A549 (cell line): ENCODE data around the gene EFHC1. TPM values are rescaled to one million over a fixed set of nuclear protein-coding genes. Genes with fewer than 3 reads are reported as not detected.

Source experiments
- ATAC-seq, 2 experiments: fragments of 200-7000 bp in 1 of 2; fragments of >200 bp in 1 of 2; cut with Nextera tagmentation in 1 of 2; cut with Tn5 transposase in 1 of 2; 3 replicates each; pipeline versions ENCODE4 v1.8.0 to v1.9.1; 2018 to 2020; ENCODE audit warnings: mild to moderate bottlenecking in 1 of 2, moderate library complexity in 1 of 2
- CTCF ChIA-PET: fragments of 300-600 bp; sonication (Branson Sonifier 250); formaldehyde crosslinking; extraction: SDS; loops from one replicate; lab custom pipeline; 2021; ENCODE audit warnings: antibody characterized with exemption, inconsistent platforms; lab: Yijun Ruan, JAX
- POLR2A ChIA-PET: fragments of 350-600 bp; formaldehyde crosslinking; extraction: SDS; loops from one replicate; lab custom pipeline; 2021; ENCODE audit warnings: antibody characterized with exemption, inconsistent platforms; lab: Yijun Ruan, JAX
- DNase-seq, 2 experiments: peaks; one replicate each; pipeline versions ENCODE4 v3.0.0 to v3.0.0-alpha.2; 2011 to 2016; ENCODE audit warnings: low read depth in 1 of 2, low spot score in 1 of 2
- FAIRE-seq: peaks from 2 replicates; lab custom pipeline; 2011; peaks lifted over from hg19 to GRCh38; lab: Jason Lieb, UNC
- H3K27ac ChIP-seq, 2 experiments: fragments of >200 bp; sonication (Bioruptor Twin); formaldehyde crosslinking; 3 replicates each; pipeline ENCODE4 v1.5.1; 2016 to 2017
- H3K4me1 ChIP-seq: fragments of >200 bp; sonication (Bioruptor Twin); formaldehyde crosslinking; 3 replicates; pipeline ENCODE4 v1.6.1; 2016
- H3K4me2 ChIP-seq: fragments of >200 bp; sonication (Bioruptor Twin); formaldehyde crosslinking; 3 replicates; pipeline ENCODE4 v1.6.1; 2016
- H3K4me3 ChIP-seq: fragments of >200 bp; sonication (Bioruptor Twin); formaldehyde crosslinking; 3 replicates; pipeline ENCODE4 v1.5.1; 2016
- H3K9me3 ChIP-seq: fragments of >200 bp; sonication (Bioruptor Twin); formaldehyde crosslinking; 3 replicates; pipeline ENCODE4 v1.6.1; 2016
- CBX2 ChIP-seq: fragments of 200-600 bp; sonication (generic); IDR thresholded peaks from 2 replicates; pipeline ENCODE4 v1.6.1; 2016; ENCODE audit warnings: low read depth, mild to moderate bottlenecking, borderline replicate concordance
- FOSL2 ChIP-seq, 2 experiments: fragments of 450-650 bp in 1 of 2; fragments of >200 bp in 1 of 2; sonication (Bioruptor Twin) in 1 of 2; formaldehyde crosslinking; IDR thresholded peaks; 2 replicates each; pipeline versions ENCODE4 v1.5.0 to v1.6.1; 2016 to 2020; ENCODE audit warnings: mild to moderate bottlenecking in 1 of 2, moderate library complexity in 1 of 2
- HDAC2 ChIP-seq: fragments of 200-600 bp; sonication (generic); IDR thresholded peaks from 2 replicates; pipeline ENCODE4 v1.6.1; 2016
- JUN ChIP-seq, 2 experiments: fragments of >200 bp; sonication (Bioruptor Twin); formaldehyde crosslinking; IDR thresholded peaks; 2 replicates in 1 of 2; 3 replicates in 1 of 2; pipeline ENCODE4 v1.6.1; 2016 to 2017
- JUNB ChIP-seq: fragments of >200 bp; sonication (Bioruptor Twin); formaldehyde crosslinking; IDR thresholded peaks from 2 replicates; pipeline ENCODE4 v1.6.1; 2016
- KDM5A ChIP-seq: fragments of 200-600 bp; sonication (generic); IDR thresholded peaks from 2 replicates; pipeline ENCODE4 v1.6.1; 2016; ENCODE audit warnings: antibody characterized with exemption, mild to moderate bottlenecking
- MAX ChIP-seq: IDR thresholded peaks from 2 replicates; pipeline ENCODE4 v1.6.1; 2012
- MAZ ChIP-seq: fragments of 150-350 bp; IDR thresholded peaks from 2 replicates; pipeline ENCODE4 v1.6.1; 2014; ENCODE audit warnings: antibody characterized with exemption, low read depth, low read length, borderline replicate concordance
- NFE2L2 ChIP-seq: fragments of 150-350 bp; conservative IDR thresholded peaks from 2 replicates; pipeline ENCODE4 v1.6.1; 2014; ENCODE audit warnings: low read length
- POLR2AphosphoS2 ChIP-seq: conservative IDR thresholded peaks from 2 replicates; pipeline ENCODE4 v1.6.1; 2012; ENCODE audit warnings: low read length, improper control_type of control experiment, inconsistent platforms
- RNF2 ChIP-seq: fragments of 200-600 bp; sonication (generic); IDR thresholded peaks from 2 replicates; pipeline ENCODE4 v1.6.1; 2016; ENCODE audit warnings: low read depth, mild to moderate bottlenecking, antibody characterized with exemption, moderate library complexity, borderline replicate concordance
- SREBF2 ChIP-seq: fragments of 450-650 bp; IDR thresholded peaks from 2 replicates; pipeline ENCODE4 v1.6.1; 2014; ENCODE audit warnings: mild to moderate bottlenecking, moderate library complexity
- WGBS: methylation state at CpG from one replicate; pipeline ENCODE4 v1.1.6; 2017; ENCODE audit errors: missing lambda C conversion rate; 5-methylcytosine and 5-hydroxymethylcytosine counted together
- polyA plus RNA-seq, 4 experiments: library from polyadenylated mRNA; depleted of rRNA in 3 of 4; stranded (reverse); fragments of >200 nt; fragmentation: RNase III in 1 of 4; extraction: RNeasy Plus Mini Kit Qiagen cat#74134 plus additional on column Dnase treatment in 1 of 4; gene quantifications; 2 replicates in 3 of 4; 3 replicates in 1 of 4; pipeline ENCODE4 v1.2.3, GENCODE V29; 2011 to 2017
- TF ChIP-seq, protein P1 (sequence below): fragments of 250-450 bp; sonication (Bioruptor Pico); IDR thresholded peaks from 2 replicates; pipeline ENCODE4 v1.5.0; 2021; ENCODE audit warnings: mild to moderate bottlenecking, moderate library complexity, borderline replicate concordance
- TF ChIP-seq, protein P2 (sequence below): fragments of 250-450 bp; sonication (Bioruptor Pico); IDR thresholded peaks from 2 replicates; pipeline ENCODE4 v1.5.0; 2020; ENCODE audit warnings: low read depth, mild to moderate bottlenecking, moderate library complexity

Gene EFHC1
- polyA plus RNA-seq, 2 of the 4 experiments (the other 2 are of a cell fraction), result 14.0 to 46.7 TPM

GRCh38 chr6:52573295-52573694 lies 153.2 kb downstream of the EFHC1 start:
- Histone ChIP-seq H3K4me1 (peaks cover 43% of the 10 kb centered on the region), H3K4me3 (no peak overlapping the region), H3K4me2 (peak overlapping the region; percentile 97), H3K9me3 (no peaks in the 10 kb centered on the region)
- POLR2A ChIA-PET, result no interaction called here
- WGBS, result 29% methylated on average over 2 of the region's 2 CpGs
- FAIRE-seq (no peak), ATAC-seq (no peak)
- TF ChIP-seq NFE2L2 (no peak), FOSL2 (IDR thresholded peaks at IDR 0.05) (no peak), FOSL2 (CRISPR knock-in tag; IDR thresholded peaks at IDR 0.05) (no peak), MAX (no peak), CBX2 (no peak), KDM5A (no peak), RNF2 (no peak), HDAC2 (no peak), MAZ (no peak), JUNB (no peak), SREBF2 (no peak), JUN (IDR thresholded peaks at IDR 0.05) (no peak), POLR2AphosphoS2 (no peak)
- TF ChIP-seq, protein P1, sequence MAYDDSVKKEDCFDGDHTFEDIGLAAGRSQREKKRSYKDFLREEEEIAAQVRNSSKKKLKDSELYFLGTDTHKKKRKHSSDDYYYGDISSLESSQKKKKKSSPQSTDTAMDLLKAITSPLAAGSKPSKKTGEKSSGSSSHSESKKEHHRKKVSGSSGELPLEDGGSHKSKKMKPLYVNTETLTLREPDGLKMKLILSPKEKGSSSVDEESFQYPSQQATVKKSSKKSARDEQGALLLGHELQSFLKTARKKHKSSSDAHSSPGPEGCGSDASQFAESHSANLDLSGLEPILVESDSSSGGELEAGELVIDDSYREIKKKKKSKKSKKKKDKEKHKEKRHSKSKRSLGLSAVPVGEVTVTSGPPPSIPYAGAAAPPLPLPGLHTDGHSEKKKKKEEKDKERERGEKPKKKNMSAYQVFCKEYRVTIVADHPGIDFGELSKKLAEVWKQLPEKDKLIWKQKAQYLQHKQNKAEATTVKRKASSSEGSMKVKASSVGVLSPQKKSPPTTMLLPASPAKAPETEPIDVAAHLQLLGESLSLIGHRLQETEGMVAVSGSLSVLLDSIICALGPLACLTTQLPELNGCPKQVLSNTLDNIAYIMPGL, result no peak
- TF ChIP-seq, protein P2, sequence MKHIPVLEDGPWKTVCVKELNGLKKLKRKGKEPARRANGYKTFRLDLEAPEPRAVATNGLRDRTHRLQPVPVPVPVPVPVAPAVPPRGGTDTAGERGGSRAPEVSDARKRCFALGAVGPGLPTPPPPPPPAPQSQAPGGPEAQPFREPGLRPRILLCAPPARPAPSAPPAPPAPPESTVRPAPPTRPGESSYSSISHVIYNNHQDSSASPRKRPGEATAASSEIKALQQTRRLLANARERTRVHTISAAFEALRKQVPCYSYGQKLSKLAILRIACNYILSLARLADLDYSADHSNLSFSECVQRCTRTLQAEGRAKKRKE (CRISPR knock-in tag), result no peak
- TF ChIP-seq, all 56 proteins: peak for 0
- CTCF ChIA-PET, result no interaction called here
- H3K27ac ChIP-seq, result peak overlapping the region; percentile 42 to 70; a peak in 5 of 6 replicates
- no peak for DNase-seq

Other genes starting within 250 kb of the EFHC1 start
- not detected in 2 replicates for gene IL17A, start 234.0 kb upstream of the EFHC1 start, polyA plus RNA-seq (2011; rRNA removed)
- not detected in 3 replicates for gene IL17A, start 234.0 kb upstream of the EFHC1 start, polyA plus RNA-seq (2017; fragmentation: RNase III; extraction: RNeasy Plus Mini Kit Qiagen cat#74134 plus additional on column Dnase treatment)
- not detected in 2 replicates for gene IL17F, start 175.8 kb upstream of the EFHC1 start, polyA plus RNA-seq (2011; rRNA removed)
- gene IL17F, start 175.8 kb upstream of the EFHC1 start, polyA plus RNA-seq (2017; fragmentation: RNase III; extraction: RNeasy Plus Mini Kit Qiagen cat#74134 plus additional on column Dnase treatment), result not detected in 3 replicates
- gene MCM3, start 135.6 kb upstream of the EFHC1 start, polyA plus RNA-seq (2011; rRNA removed), result 105 and 111 TPM in 2 replicates
- 94.7 to 101 TPM (median 95.9 TPM) in 3 replicates for gene MCM3, start 135.6 kb upstream of the EFHC1 start, polyA plus RNA-seq (2017; fragmentation: RNase III; extraction: RNeasy Plus Mini Kit Qiagen cat#74134 plus additional on column Dnase treatment)
- gene PAQR8, start 58.2 kb upstream of the EFHC1 start, polyA plus RNA-seq (2011; rRNA removed), result 1.2 and 1.3 TPM in 2 replicates
- gene PAQR8, start 58.2 kb upstream of the EFHC1 start, polyA plus RNA-seq (2017; fragmentation: RNase III; extraction: RNeasy Plus Mini Kit Qiagen cat#74134 plus additional on column Dnase treatment), result 0.50 to 0.84 TPM (median 0.80 TPM) in 3 replicates
- 25.4 and 25.6 TPM in 2 replicates for gene TRAM2, start 156.7 kb downstream of the EFHC1 start, polyA plus RNA-seq (2011; rRNA removed)
- gene TRAM2, start 156.7 kb downstream of the EFHC1 start, polyA plus RNA-seq (2017; fragmentation: RNase III; extraction: RNeasy Plus Mini Kit Qiagen cat#74134 plus additional on column Dnase treatment), result 16.4 to 18.9 TPM (median 18.9 TPM) in 3 replicates